HG02970 (cell line): Measurements from ENCODE around the gene GXYLT1.
"Not testable (repeated sequence)": the region's sequence is repeated elsewhere in the genome, so short reads cannot be mapped to it uniquely, and the experiment has no call there.

ENCODE experiments used
- ATAC-seq: cut with Tn5 transposase; IDR thresholded peaks from one replicate; pipeline ENCODE4 v1.9.1; 2021; ENCODE audit warnings: mild to moderate bottlenecking, moderate library complexity, moderate number of reproducible peaks; ENCODE audit not compliant: unreplicated experiment, low FRiP score

GXYLT1 gene

DNA sequence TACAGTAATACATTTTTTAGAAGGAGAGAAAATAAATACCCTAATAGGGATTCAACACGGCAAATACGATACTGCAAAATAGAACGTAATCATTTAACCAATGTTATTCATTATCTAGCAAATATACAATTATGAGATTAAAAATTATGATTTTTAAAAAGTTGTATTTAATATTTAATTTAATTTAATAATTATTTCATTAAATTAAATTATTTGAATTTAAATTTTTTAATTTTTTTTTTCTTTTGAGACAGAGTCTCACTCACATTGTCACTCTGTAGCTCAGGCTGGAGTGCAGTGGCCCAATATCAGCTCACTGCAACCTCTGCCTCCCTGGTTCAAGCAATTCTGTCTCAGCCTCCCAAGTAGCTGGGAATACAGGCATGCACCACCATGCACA is 42.0 kb downstream of the GXYLT1 start:
- ATAC-seq: no peak

DNA sequence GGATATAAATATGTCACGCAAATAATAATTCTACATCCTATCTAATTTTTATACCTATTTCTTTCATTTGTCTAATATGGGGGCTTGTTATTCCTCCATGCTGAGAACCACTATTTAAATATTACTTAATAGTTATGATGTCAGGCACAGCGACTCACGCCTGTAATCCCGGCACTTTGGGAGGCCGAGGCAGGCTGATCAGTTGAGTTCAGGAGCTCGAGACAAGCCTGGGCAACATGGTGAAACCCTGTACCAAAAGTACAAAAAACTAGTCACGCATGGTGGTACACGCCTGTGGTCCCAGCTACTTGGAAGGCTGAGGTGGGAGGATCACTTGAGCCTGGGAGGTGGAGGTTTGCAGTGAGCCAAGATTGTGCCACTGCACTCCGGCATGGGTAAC is 45.2 kb downstream of the GXYLT1 start:
- no peak for ATAC-seq

DNA sequence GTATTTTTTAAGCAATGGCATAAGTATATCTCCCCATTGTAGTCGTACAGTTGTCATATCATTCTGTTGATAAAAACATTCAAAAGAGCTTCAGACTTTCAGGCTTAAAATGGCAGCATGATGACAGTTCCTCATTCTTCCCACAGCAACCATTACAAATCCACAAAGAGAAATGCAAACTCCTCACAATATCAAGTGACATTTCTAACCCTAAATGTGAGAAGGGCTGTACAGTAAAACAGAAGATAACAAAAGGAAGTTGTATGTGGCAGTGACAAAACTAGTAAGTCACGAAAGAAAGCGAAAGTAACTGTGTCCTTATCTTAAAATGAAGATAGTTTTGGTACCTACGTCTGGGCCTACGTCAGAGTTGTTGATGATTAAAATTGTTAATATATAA is 46.7 kb downstream of the GXYLT1 start:
- ATAC-seq: no peak

- no peak for ATAC-seq
These were observed 50.4 kb downstream of the GXYLT1 start for GRCh38 chr12:42094277-42094676.

- no peak for ATAC-seq
These were observed 52.9 kb downstream of the GXYLT1 start for GRCh38 chr12:42091769-42092168.

DNA sequence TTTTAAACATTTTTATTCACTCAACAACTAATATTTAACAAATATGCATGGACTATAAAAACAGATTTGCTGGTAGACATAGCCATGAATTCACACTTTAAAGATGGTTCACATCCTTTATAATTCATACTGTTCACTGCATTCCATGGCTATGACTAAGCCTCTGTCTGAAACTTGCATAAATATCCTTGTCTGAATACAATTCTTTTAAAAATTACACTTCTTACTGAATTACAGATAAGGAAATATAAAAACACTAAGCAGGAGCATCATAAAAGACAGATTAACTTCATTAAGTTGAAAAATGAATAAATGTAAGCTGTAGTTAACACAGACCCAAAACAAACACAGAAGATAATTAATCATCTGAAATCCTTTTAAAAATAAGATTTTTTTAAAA is 53.8 kb downstream of the GXYLT1 start:
- ATAC-seq: no peak

DNA sequence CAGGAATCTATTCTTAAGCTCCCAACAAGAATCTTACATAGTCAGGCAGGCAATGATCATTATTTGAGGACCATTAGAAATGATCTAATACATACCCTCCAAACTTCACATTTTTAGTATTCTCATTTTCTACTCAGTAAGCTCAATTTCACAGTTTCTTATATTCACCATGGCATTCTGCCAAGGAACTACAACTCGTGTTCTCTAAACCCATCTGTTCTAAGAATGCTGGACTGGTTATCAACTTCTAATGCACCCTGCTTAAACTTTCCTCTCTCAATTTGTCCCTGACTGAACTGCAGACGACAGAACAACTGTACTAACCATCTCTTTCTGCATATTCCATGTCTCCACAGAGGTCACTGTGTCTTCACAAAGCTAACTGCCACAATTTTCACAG is 58.6 kb downstream of the GXYLT1 start:
- no peak for ATAC-seq

DNA sequence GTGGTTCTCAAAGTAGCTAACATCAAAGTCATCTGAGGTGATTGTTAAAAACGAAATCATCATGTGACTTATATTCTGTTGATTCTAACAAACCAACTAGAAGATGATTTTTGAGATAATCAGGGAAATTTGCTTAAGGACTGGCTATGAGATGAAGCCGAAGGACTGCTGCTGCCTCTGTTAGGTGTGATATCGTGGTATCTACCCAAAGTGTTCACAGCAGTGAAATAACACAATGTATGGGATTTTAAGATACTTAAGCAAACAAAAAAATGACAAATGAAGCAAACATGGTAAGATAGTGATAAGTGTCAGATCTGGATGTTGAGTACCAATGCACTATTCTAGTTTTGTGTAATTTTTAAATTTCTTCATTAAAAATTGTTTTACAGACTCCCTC is 59.1 kb downstream of the GXYLT1 start:
- ATAC-seq: no peak

DNA sequence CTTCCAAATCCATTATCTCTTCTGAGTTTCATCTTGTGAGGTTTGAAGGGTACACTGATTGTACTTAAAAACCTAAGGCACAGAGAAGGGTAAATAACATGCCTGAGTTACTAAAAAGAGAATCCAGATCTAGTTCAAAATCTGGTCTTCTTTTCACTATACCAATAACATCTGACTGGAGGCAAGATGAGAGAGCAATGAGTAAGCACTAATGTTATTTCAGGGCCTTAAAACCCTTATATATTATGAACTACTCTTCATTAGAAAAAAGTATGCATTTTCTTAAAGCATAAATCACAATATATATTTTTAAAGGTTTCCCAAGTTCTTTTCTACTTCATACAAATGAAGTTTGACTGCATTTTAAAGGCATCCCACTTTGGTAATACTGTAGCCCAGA is 60.2 kb downstream of the GXYLT1 start:
- no peak for ATAC-seq

DNA sequence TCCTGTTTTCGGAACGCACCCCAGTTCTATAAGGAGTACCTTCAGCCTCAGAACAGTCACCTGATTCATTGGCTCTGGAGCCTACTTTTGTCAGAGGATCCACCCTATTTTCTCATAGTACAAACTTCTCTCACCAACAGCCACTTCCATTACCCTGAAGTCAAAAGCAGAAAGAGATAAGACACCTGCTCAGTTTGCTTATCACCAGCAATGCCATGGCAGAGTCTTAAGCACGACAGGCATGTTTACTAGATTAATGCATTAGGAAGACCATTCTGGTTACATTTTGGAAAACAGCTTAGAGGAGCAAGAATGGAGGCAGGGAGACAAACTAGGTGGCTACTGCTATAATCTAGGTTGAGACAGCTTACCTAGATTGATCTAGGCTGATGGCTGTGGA is 67.7 kb downstream of the GXYLT1 start:
- no peak for ATAC-seq

DNA sequence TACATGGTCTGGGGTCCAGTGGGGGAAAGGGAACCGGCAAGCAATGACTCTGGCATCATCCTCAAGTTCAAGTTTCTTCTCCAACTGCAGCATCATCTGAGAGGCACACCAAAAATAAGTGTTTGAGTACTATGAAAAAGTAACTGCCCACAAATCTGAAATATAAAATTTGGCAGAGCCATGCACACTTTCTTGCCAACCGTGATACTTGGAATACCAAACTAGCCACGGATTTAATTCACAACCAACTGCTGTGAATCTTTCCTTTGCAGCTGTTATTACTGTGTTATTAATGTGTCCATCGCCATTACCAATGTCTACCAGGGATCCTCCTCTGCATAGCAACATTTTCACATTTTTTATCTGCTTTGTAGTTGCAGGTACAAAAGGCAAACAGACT is 74.6 kb downstream of the GXYLT1 start:
- ATAC-seq: no peak

- ATAC-seq: no peak
These were observed 85.5 kb downstream of the GXYLT1 start for GRCh38 chr12:42059127-42059526.

- ATAC-seq: peak; percentile 69
These were observed 88.5 kb downstream of the GXYLT1 start for GRCh38 chr12:42056130-42056529.

DNA sequence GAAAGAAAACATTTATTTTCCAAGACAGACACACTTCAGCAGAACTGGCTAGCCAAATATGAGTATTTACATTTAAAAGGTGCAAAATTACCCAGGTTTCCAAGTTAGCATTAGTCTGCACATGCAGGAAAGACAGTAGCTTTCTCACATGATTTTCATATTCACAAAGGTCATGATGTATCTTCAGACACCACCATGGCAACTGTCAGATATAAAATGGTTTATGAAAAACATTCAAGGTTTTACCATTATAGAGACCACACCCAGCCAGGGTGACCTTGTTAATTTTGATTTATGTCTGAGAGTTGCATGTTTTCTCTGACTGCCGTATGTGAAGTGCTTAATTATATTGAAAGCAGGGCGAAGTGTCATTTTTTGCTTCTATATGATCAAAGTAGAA is 91.2 kb downstream of the GXYLT1 start:
- no peak for ATAC-seq

- not testable (repeated sequence) for ATAC-seq
These were observed 95.7 kb downstream of the GXYLT1 start for GRCh38 chr12:42048980-42049379.

GRCh38 chr12:42039577-42039976 is 105.1 kb downstream of the GXYLT1 start:
- ATAC-seq: no peak

DNA sequence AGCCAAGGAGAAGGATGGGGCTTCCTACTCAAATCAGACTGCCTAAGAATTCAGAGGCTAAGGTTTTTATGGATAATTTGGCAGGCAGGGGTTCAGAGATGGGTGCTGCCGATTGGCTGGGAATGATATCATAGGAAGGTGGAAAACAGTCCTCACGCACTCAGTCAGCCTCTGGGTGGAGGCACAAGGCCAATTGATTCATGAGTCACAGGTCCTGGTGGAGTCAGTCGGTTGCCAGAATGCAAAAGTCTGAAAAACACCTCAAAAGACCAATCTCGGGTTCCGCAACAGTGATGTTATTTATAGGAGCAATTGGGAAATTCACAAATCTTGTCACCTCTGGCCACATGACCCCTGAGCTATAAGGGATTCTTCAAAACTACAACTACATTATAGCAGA is 105.5 kb downstream of the GXYLT1 start:
- no peak for ATAC-seq

DNA sequence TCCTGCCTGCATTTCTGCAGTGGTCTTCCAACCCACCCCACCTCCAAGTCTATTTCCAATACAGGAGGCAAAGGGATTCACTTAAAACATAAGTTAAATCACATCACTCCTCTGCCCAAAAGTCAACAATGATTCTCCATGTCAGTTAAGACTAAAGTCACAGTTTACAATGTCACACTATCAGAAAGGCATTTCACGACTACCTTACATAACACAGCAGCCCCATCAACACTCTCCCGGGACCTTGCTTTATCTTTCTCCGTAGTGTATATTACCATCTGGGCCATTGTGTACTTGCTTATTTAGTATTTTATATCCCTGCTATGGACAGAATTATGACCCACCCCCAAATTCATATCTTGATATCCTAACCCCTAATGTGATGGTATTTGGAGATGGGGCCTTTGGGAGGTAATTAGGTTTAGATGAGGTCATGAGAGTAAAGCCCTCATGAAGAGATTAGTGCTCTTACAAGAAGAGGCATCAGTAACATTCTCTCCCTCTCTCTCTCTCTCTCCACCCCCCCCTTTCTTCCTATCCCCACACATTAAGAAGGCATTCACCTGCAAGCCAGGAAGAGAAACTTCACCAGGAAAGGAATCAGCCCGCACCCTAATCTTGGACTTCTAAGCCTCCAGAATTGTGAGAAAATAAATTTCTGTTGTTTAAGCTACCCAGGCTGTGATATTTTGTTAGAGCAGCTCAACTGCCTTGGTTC is 112.7 kb downstream of the GXYLT1 start:
- no peak for ATAC-seq
